Head of caudate nucleus (tissue), 42 donors: ENCODE results near the gene YPEL3.
"Not testable (repeated sequence)": the region's sequence is repeated elsewhere in the genome, so short reads cannot be mapped to it uniquely, and the experiment has no call there.

ENCODE experiments used
- DNase-seq, 42 donors: peaks; one replicate each; pipeline versions ENCODE4 v3.0.0 to v3.0.0-alpha.2; 2020 to 2021; ENCODE audit warnings: mixed read lengths in 7 of 42
- intact Hi-C: fragments of 100-400 bp; cut with DNase I; formaldehyde crosslinking; loops from one replicate; pipeline ENCODE4 v1.15.0; 2022

The YPEL3 gene

DNA sequence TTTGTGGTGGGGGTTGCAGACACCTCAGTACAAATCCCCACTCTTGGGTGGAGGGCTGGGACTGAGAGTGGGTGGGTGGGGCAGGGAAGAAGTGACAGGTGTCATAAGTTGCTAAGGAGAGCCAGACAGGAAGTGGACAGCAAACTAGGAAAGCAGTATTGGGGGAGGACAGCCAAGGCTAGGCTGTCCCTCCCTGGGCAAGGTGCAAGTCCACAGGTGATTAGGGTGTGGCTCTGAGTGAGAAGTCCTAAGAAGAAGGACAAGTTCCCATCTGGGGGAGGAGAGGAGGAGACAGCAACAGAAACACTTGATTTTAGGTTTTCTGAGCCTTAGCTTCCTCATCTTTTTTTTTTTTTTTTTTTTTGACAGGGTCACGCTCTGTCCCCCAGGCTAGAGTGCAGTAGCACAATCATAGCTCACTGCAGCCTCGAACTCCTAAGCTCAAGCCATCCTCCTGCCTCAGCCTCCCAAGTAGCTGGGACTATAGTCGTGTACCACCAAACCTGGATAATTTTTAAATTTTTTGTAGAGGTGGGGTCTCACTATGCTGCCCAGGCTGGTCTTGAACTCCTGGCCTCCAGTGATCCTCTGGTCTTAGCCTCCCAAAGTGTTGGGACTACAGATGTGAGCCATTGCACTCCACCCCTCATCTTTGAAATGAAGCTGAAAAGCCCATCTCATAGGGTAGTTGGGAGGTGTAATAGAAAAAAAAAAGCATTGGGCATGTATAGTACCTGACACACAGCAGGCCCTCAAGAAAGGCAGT lies 24.5 kb upstream of the YPEL3 start:
- intact Hi-C loops, result loop anchor here (5.0 kb wide), 1 partner anchor 53 kb away; the partner anchor contains the start of gene ALDOA
- no peak for DNase-seq

DNA sequence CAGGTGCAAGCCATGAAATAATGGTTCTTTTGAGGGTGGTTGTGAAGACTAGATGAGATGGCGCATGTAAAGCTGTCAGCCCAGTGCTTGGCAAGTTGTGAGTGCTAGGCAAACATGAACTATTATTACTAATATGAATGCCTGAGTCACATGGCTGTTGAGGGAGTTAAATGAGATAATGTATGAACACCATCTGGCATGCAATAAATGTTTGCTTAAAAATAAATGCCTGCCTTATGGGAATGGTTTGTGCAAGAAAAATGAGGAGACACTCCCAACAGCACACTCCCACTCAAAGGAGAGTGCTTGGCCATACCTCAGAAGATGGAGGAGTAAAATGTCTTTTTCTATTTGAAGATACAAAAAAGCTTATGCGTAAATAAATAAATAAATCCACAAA lies 23.4 kb upstream of the YPEL3 start:
- intact Hi-C loops, result no loop called here
- DNase-seq, result no peak

DNA sequence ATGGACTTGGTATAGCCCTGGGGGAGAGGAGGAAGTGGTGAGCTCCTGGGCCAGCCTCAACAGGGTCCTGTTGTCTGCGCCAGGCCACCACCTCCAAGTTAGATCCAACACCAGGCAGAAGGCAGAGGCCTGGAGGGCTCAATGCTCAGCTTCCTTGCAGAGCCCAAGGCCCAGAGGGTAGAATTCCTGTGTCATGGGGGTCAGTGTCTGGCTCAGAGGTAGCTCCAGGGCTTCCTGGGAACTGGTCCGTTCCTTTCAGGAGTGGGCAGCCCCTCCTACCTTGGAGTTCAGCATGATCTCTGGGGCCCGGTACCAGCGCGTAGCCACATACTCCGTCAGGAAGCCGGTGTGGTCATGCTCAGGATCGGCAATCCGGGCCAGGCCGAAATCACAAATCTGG lies 21.8 kb upstream of the YPEL3 start:
- intact Hi-C loops, result no loop called here
- no peak for DNase-seq

DNA sequence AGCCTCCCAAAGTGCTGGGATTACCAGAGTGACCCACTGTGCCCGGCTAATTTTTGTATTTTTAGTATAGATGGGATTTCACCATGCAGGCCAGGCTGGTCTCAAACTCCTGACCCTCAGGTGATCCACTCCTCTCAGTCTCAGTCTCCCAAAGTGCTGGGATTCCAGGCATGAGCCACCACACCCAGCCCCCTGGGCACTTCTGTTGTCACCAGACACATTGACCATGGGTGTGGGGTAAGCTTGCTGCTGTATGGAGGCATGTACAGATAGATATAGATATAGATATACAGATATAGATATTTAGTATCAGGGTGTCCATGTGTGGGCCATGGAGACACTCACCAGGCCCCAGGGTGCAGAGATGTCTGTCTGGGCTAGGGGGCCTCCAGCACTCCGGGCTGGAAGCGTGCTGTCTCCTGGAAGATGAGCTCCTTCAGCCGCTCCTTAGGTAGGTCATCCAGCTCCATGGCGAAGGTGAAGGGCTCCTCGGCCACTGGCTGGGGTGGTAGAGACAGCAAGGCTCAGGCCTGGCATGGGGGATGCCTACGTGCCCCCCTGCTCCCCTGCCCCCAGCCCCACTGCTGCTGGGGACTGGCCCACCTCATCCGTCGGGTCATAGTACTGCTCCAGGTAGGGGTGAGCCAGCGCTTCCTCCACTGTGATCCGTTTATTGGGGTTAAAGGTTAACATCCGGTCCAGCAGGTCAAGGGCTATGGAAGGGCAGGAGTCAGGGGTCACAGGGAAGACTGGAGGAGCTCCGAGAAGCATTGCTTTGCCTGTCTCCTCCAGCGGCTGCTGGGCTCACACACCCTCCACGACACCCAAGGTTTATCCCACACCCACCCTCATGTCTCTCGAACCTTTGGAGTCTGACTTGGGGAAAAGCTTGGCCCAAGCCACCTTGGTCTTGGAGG lies 20.5 kb upstream of the YPEL3 start:
- DNase-seq, result no peak
- intact Hi-C loops, result no loop called here

DNA sequence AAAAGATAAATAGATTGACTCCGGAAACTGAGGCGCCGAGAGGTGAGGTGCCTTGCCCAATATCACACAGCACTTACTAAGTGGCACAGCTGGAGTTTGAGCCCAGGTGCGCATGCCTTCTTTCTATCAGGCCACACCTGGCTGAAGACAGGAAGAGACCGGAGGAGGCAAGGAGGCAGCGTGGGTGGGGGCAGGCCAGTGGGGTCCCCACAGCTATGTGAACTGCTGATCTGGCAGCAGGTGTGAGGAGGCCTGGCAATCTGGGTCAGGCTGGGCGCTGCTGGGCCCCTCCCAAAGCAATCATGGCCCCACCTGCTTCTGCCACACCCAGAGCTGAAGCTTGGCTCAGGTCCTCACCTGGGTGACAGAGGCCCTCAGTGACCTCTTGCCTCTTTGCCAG lies 19.2 kb upstream of the YPEL3 start:
- DNase-seq, result no peak
- intact Hi-C loops, result no loop called here

DNA sequence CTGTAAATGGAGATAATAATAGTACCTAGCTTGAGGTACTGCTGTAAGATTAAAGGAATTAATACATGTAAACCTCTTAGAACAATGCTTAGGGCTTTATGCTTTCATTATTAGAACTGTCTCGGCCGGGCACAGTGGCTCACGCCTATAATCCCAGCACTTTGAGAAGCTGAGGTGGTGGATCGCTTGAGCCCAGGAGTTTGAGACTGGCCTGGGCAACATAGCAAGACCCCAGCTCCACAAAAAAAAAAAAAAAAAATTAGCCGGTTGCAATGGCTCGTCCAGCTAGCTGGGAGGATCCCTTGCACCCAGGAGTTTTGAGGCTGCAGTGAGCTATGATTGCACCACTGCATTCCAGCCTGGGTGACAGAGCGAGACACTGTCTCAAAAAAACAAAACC lies 18.8 kb upstream of the YPEL3 start:
- intact Hi-C loops, DNase-seq: not testable (repeated sequence)

DNA sequence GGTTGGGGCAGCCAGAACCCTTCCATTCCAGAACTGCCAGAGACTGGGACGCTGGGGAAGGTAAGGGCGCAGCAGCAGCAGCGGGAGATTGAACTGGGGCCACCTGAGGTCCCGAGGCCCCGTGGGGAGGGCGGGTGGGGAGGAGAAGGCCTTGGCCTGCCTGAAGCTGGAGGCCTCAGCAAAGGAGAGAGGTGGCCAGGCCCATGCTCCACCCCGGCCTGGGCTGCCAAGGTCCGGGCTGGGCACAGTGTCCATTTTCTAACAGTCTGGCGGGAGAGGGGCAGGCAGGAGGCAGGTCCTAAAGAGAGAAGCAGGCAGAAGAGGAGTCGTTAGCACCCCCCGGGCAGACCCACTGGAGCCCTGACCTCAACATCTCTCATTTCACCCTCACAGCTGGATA lies 18.4 kb upstream of the YPEL3 start:
- intact Hi-C loops, result no loop called here
- DNase-seq, result no peak

DNA sequence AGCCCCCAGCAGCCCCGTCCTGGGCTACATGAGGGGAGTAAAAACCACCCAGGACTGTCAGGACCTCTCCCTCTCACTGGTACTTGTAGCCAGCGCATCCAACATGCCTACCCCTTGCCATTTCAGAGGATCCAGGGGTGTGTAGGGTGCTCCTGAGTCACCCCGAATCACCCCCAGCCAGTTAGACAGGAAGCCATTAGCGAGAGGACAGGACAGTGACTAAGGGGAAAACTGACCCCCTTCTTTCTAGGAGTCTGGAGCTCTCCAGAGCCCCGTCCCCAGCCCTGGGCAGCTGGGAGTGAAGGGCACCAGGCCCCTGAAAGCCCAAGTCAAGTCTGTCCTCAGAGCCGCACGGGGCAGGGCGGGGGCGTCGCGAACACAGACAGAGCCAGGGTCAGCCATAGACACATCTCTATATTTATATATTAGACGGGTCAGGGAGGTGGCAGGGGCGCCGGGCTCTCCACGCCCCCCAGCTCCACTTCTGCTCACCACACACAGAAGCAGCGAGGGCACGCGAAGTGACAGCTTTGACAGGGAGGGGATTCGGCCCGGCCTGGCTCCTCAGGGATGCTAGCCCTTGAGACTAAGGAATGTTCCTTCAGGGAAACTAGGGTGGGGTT lies 17.8 kb upstream of the YPEL3 start:
- DNase-seq, result no peak
- intact Hi-C loops, result no loop called here

DNA sequence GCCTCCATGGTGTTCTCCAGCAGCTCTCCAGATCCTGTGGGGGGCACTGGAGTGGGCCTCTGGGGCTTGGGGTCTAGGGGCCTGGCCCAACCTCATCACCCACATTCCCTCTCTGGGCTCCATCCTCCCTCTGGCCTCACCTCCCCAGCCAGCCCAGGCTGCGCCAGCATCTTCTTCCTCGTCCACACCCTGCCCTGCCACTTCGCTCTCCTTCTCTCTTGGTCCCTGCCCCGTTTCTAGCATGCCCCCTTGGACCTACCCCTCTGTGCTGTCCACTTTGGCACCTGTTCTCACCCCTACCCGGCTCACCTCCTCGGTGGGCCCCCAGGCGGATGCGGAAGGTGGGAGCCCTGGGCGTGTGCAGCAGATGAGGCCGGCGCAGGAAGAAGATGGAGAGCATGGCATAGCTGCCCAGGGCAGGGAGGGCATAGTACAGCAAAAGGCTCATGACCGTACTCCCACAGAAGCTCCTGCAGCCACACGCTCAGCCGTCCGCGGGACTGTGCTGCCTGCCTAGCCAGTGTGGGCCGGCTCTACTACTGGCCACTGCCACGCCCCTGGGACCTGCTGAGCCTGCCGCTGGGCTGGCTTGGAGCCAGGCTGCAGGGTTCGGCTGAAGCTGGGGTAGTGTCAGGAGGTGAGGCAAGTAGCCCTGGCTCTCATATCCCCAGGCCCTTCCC lies 17.2 kb upstream of the YPEL3 start, which contains the start of gene GDPD3:
Gene GDPD3, minus strand, starts transcription at position 507 of the 680 bp plus-strand sequence. Its CDS starts 59 bp downstream, at position 448.
- intact Hi-C loops, result no loop called here
- no peak for DNase-seq

DNA sequence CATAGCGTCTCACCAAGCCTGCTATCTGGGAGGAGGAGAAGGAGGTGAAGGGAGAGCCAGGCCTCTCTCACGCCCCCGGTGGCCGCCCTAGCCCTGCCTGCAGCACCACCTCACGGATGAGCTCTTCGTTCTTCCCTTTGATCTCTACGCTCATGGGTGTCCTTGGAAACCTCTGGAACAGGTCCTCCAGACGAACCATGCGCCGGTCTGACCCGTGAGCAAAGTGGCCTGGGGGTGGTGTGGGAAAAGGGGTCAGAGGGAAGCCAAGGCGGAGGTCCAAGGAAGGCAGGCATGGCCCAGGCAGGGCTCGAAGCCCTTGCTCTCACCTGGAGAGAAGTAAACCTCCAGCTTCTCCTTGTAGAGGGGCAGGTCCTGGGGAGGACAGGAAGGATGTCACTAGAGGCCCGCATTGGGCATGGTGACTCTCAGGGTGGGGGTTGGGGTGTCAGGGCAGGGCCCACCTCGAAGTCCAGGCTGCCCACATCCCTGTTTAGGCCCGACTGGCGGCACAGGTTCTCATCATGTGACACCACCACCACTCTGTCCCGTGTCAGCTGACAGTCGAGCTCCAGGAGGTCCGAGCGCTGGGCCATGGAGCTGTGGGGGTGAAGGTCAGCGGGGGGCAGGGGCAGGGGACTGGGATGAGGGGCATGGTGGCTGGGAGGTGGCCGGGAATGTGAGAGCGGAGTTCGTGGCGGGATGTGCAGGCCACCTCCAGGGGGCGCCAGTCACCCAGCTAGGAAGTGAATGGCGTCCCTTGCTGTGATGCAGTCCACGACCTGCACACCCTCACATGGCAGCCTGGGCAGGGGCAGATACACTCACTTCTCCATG lies 16.4 kb upstream of the YPEL3 start:
- peak in 25 of 42 donors; percentile 21 to 79 (median 54) for DNase-seq

DNA sequence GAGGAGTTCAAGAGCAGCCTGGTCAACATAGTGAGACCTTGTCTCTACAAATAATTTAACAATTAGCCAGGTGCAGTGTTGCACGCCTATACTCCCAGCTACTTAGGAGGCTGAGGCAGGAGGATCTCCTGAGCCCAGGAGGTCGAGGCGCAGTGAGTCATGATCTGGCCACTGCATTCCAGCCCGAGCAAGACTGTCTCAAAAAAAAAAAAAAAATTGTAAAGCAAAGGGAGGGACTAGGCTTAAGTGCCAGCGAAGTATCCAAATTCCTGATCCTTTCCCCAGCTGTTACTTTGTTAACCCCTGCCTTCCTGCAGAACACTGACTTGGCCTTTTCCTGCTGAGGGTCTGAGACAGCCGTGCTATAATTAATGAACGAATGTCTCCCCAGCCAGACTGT lies 14.6 kb upstream of the YPEL3 start:
- no peak for DNase-seq
- intact Hi-C loops, result no loop called here

More for the DNA sequence above, 16.4 kb upstream of the YPEL3 start:
- intact Hi-C loops, result no loop called here

DNA sequence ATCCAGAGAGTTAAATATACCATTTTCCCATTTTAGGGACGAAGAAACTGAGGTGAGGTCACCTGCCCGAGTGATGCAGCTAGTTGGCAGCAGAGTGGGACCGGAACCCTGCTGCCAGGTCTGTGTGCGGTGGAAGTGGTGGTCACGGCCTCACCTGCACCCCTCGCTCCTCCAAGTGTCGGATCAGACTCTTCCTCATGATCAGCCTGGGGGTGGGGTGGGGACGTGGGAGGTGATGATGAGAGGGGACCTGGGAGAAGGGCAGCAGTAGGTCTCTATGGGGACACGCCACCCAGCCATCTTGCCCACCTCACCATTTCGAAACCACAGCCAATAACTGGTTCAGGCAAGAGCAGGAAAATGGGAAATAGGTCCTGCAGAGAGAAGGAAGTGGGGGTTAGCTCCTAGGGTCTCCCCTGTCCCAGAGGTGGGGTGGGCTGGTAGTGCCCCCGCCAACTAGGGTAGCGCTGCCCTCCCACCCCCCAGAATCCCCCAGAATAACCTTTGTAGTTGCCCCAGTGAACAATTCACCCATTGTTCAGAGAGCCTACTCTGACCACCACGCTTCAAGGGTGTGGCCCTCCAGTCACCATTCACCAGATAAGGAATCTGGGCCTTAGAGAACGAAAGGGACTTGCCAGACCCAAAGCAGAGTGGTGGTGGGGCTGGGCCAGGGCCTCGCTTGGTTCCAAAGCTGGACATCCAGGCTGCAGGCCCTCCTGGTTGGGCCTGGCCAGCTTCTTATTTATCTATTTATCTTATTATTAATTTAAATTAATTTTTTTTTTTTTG lies 12.2 kb upstream of the YPEL3 start:
- intact Hi-C loops, result no loop called here
- no peak for DNase-seq

DNA sequence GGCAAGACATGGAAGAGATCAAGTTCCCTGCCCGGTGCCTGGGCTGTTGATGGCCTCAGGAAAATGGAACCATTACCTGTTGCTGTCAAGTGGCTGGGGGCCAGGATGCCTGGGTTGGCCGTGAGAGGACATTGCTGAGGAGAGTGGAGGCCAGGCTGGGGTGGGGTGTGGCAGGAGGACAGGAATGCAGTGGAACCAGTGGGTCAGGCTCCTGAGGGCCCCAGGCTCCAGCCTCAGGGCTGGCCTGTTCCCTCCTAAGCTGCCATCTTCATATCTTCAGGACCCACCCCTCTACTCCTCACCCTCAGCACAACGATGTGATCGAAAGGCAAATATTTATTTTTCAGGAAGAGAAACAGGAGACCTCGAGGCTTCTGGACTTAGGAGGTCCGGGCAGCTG lies 8.5 kb upstream of the YPEL3 start:
- no peak for DNase-seq
- intact Hi-C loops, result no loop called here

DNA sequence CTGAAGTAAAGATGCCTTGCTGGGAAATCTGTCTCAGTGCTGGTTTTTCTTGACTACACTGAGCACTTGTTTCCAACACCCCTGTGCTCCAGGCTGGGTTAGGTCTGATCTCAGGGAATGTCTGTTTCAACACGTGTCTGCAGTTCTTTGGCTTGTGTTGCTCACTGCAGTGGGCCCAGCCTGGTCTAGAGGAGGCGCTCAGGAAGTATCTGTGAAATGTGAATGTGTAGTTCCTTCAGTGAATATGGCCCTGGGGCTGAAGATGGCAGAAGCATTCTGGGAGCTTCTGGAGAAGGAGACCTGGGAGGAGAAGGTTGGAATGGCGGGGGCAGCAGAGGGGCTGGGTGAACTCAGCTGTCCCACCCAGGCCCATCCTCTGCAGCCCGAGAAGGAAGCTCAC lies 8.1 kb upstream of the YPEL3 start:
- no peak for DNase-seq
- intact Hi-C loops, result no loop called here

DNA sequence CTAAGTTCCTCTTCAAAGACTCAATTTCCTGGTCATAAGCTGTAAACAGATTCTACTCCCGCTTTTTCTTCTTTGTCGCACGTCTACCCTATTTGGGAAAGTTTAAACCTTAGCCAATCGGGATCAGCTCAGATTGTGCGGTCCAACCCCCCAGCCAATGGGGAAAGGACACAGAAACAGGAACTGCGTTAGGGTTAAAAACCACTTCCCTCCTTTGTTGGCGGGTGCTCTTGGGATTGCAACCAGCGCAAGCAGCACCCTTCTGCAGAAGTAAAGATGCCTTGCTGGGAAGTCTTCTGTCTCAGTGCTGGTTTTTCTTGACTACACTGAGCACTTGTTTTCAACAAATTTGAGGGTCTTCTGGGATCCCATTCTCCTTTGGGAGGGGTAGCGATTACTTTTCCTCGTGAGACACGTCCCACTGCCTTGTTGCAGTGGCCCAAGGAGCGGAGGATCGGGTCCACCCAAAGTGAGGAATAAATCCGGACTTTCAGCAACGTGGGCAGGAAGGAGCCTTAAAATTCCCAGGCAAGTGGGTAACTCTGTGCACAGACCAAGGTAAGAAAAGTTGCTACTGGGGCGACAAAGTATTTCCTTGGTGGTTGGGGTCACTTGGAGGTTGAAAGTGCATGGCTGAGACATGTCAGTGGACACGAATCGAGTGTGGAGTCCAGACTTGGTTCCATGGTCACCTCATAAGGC lies 1.0 kb upstream of the YPEL3 start:
- intact Hi-C loops, result no loop called here

DNA sequence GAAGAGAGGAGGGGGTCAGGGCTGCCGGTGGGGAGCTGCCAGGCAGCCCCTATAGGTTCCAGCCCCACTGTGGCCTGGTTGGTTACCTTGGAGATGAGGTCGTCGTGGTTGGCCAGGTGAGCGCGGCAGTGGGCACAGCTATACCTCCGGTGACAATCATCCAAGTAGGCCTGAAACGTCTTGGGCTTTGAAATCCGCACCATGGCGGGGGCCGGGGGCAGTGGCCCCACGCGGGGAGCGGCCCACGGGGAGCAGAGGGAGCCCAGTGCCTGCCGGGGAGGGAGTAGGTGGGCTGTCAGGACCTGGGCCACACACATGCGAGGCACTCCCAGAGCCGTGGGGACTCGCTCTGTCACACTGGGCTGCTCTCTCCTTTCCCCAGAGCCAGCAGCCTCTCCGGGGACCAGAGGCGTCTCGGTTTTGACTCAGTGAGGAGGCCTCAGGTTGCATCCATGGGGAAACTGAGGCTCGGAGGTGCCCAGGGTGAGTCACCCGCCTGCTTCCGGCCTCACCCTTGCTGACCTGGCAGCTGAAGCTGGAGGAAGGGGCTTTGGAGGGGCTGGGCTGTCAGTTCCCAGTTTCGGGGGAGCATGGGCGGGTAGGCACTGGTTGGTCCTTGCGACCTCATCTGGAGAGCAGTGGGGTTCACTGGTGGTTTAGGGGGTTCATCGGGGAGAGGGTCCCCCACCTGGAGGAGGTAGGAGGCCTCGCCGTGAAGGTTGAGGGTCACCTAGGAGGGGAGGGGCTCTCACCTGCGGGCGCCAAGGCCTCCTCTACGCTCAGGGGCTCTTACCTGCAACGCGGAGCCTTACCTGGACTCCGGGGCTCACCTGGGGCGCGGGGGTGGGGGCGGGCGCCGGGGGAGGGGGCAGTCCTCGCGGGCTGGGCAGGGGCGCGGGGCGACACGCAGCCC lies 591 bp downstream of the YPEL3 start:
- intact Hi-C loops, result no loop called here

More for the DNA sequence above, 1.0 kb upstream of the YPEL3 start:
- DNase-seq, result no peak

More for the DNA sequence above, 591 bp downstream of the YPEL3 start:
- DNase-seq, result peak in 10 of 42 donors; percentile 11 to 54 (median 27)
